Liver (tissue), 3 donors: Measurements from ENCODE around the gene THADA.

Source experiments
- ATF3 ChIP-seq: IDR thresholded peaks from 2 replicates; pipeline ENCODE4 v1.6.1; 2016; ENCODE audit warnings: antibody characterized with exemption
- CTCF ChIP-seq: fragments of 150-350 bp; IDR thresholded peaks from 2 replicates; pipeline ENCODE4 v1.5.1; 2017; ENCODE audit warnings: improper control_type of control experiment, low read depth, low read length; ENCODE audit not compliant: missing input control
- EGR1 ChIP-seq, 2 donors: IDR thresholded peaks; 2 replicates each; pipeline ENCODE4 v1.6.1; 2016 to 2018; ENCODE audit warnings: antibody characterized with exemption in 2 of 2, low read depth in 2 of 2
- HNF4G ChIP-seq: IDR thresholded peaks from 2 replicates; pipeline ENCODE4 v1.6.1; 2016; ENCODE audit warnings: antibody characterized with exemption
- MAX ChIP-seq: IDR thresholded peaks from 2 replicates; pipeline ENCODE4 v1.6.1; 2016; ENCODE audit warnings: antibody characterized with exemption
- RAD21 ChIP-seq, 2 donors: IDR thresholded peaks; 2 replicates each; pipeline ENCODE4 v1.6.1; 2016; ENCODE audit warnings: antibody characterized with exemption in 2 of 2, mild to moderate bottlenecking in 2 of 2
- REST ChIP-seq: IDR thresholded peaks from 2 replicates; pipeline ENCODE4 v1.6.1; 2016; ENCODE audit warnings: antibody characterized with exemption, mild to moderate bottlenecking
- TAF1 ChIP-seq: conservative IDR thresholded peaks from 2 replicates; pipeline ENCODE4 v1.6.1; 2016; ENCODE audit warnings: antibody characterized with exemption, mild to moderate bottlenecking
- YY1 ChIP-seq: IDR thresholded peaks from 2 replicates; pipeline ENCODE4 v1.6.1; 2016; ENCODE audit warnings: antibody characterized with exemption, mild to moderate bottlenecking
- donor health status: healthy.
- donor health status: healthy.

- TF ChIP-seq REST (no peak), CTCF (no peak), MAX (no peak), EGR1 (IDR thresholded peaks at IDR 0.05; ENCODE audit: low read depth in 2 of 2) (no peak), TAF1 (no peak), RAD21 (IDR thresholded peaks at IDR 0.05) (no peak), YY1 (no peak), ATF3 (no peak), HNF4G (no peak)
Observed at GRCh38 chr2:43436431-43436830, 159.4 kb downstream of the THADA start.
